K562 (cell line): ENCODE measurements around the gene RUNX1. TPM values are rescaled to one million over a fixed set of nuclear protein-coding genes. Genes with fewer than 3 reads are reported as not detected.

Experiments
- ATAC-seq: fragments of 200-7000 bp; cut with Tn5 transposase; 3 replicates; pipeline ENCODE4 v1.9.1; 2020; ENCODE audit warnings: moderate library complexity
- BruUV-seq: library from RNA; stranded (reverse); fragments of 400-500 nt; replicated peaks from 2 replicates; lab custom pipeline; 2021; lab: Mats Ljungman, UMichigan
- CTCF ChIA-PET: fragments of 300-600 bp; formaldehyde crosslinking; extraction: SDS; loops from one replicate; lab custom pipeline; 2021; ENCODE audit warnings: low intra/inter-chr PET ratio; lab: Yijun Ruan, JAX
- POLR2A ChIA-PET: fragments of 300-600, 350-650 bp; sonication (Branson Sonifier 250); formaldehyde crosslinking; extraction: SDS; loops from one replicate; lab custom pipeline; 2021; ENCODE audit warnings: antibody characterized with exemption, inconsistent platforms; lab: Yijun Ruan, JAX
- DNase-seq, 4 experiments: peaks; one replicate each; pipeline versions ENCODE4 v3.0.0 to v3.0.0-alpha.2; 2011 to 2018; ENCODE audit warnings: low spot score in 3 of 4, mixed read lengths in 3 of 4; ENCODE audit errors: extremely low read depth in 1 of 4
- FAIRE-seq: peaks from 2 replicates; lab custom pipeline; 2011; peaks lifted over from hg19 to GRCh38; lab: Jason Lieb, UNC
- H2AFZ ChIP-seq: 2 replicates; pipeline ENCODE4 v1.6.0; 2011; ENCODE audit warnings: low read depth, low read length, control low read depth, inconsistent platforms
- H3K27ac ChIP-seq: fragments of 200-600 bp; 3 replicates; pipeline ENCODE4 v1.8.0; 2011; ENCODE audit warnings: low read depth, mild to moderate bottlenecking, control low read depth, inconsistent platforms, low read length, moderate library complexity, mixed read lengths; ENCODE audit errors: extremely low read depth
- H3K27me3 ChIP-seq, 2 experiments: fragments of 300-600 bp in 1 of 2; 2 replicates in 1 of 2; 3 replicates in 1 of 2; pipeline versions ENCODE4 v1.6.0 to v1.8.0; 2011; ENCODE audit warnings: inconsistent platforms in 2 of 2, low read length in 2 of 2, mild to moderate bottlenecking in 1 of 2, mixed read lengths in 1 of 2, moderate library complexity in 1 of 2; ENCODE audit not compliant: control insufficient read depth in 2 of 2, insufficient read depth in 2 of 2
- H3K36me3 ChIP-seq: fragments of 300-600 bp; 3 replicates; pipeline ENCODE4 v1.8.0; 2011; ENCODE audit warnings: mild to moderate bottlenecking, low read length, inconsistent platforms; ENCODE audit not compliant: control insufficient read depth, insufficient read depth
- H3K4me1 ChIP-seq, 2 experiments: fragments of 200-600 bp in 1 of 2; replicated peaks in 1 of 2; 2 replicates in 1 of 2; 3 replicates in 1 of 2; pipeline versions ENCODE4 v1.5.1 to v1.8.0; 2011; ENCODE audit warnings: inconsistent platforms in 2 of 2, low read length in 2 of 2, mild to moderate bottlenecking in 1 of 2, mixed read lengths in 1 of 2, moderate library complexity in 1 of 2; ENCODE audit not compliant: control insufficient read depth in 2 of 2, insufficient read depth in 2 of 2
- H3K4me2 ChIP-seq: 2 replicates; pipeline ENCODE4 v1.6.1; 2011; ENCODE audit warnings: low read length, control low read depth, inconsistent platforms, mixed read lengths; ENCODE audit not compliant: insufficient read depth
- H3K4me3 ChIP-seq: fragments of 200-600 bp; sonication (generic), shearing (Covaris generic); 2 replicates; pipeline ENCODE4 v1.5.1; 2016; ENCODE audit warnings: control low read depth, inconsistent platforms
- H3K79me2 ChIP-seq: fragments of 200-600 bp; 3 replicates; pipeline ENCODE4 v1.8.0; 2011; ENCODE audit warnings: low read length, inconsistent platforms; ENCODE audit not compliant: control insufficient read depth, insufficient read depth
- H3K9ac ChIP-seq, 2 experiments: 2 replicates each; pipeline versions ENCODE4 v1.6.0 to v1.6.1; 2011; ENCODE audit warnings: low read depth in 2 of 2, low read length in 2 of 2, control low read depth in 1 of 2, inconsistent platforms in 1 of 2, mild to moderate bottlenecking in 1 of 2, mixed read lengths in 1 of 2; ENCODE audit not compliant: insufficient read depth in 1 of 2
- H3K9me1 ChIP-seq: one replicate; pipeline ENCODE4 v1.6.0; 2011; ENCODE audit warnings: inconsistent platforms, mild to moderate bottlenecking, low read length, moderate library complexity; ENCODE audit not compliant: control insufficient read depth, insufficient read depth
- H3K9me3 ChIP-seq: replicated peaks from 2 replicates; pipeline ENCODE4 v1.5.1; 2011; ENCODE audit warnings: low read depth, low read length, inconsistent platforms; ENCODE audit not compliant: control insufficient read depth, insufficient read depth
- H4K20me1 ChIP-seq: replicated peaks from 2 replicates; pipeline ENCODE4 v1.6.1; 2011; ENCODE audit warnings: low read length, inconsistent platforms, mixed read lengths; ENCODE audit not compliant: control insufficient read depth, insufficient read depth
- CREB1 ChIP-seq, 2 experiments: sonication (generic) in 1 of 2; formaldehyde crosslinking in 1 of 2; IDR thresholded peaks; 2 replicates each; pipeline versions ENCODE4 v1.6.1 to v1.8.0; 2012 to 2022; ENCODE audit warnings: inconsistent platforms in 1 of 2, mild to moderate bottlenecking in 1 of 2, missing genetic modification reagents in 1 of 2, moderate library complexity in 1 of 2
- ELK1 ChIP-seq: sonication (generic); formaldehyde crosslinking; IDR thresholded peaks from 2 replicates; pipeline ENCODE4 v1.8.1; 2022; ENCODE audit warnings: missing genetic modification reagents
- FOXK2 ChIP-seq, 2 experiments: fragments of 450-650 bp; IDR thresholded peaks in 1 of 2; conservative IDR thresholded peaks in 1 of 2; 2 replicates each; pipeline ENCODE4 v1.6.1; 2016; ENCODE audit warnings: low read depth in 2 of 2, mild to moderate bottlenecking in 1 of 2
- GTF2E2 ChIP-seq: fragments of 200-800 bp; sonication (Bioruptor generic); IDR thresholded peaks from 2 replicates; pipeline ENCODE4 v1.6.1; 2016; ENCODE audit warnings: missing genetic modification characterization, missing compliant biosample characterization
- HDAC1 ChIP-seq, 2 experiments: fragments of 450-650 bp; IDR thresholded peaks; 2 replicates each; pipeline ENCODE4 v1.6.1; 2016 to 2017; ENCODE audit warnings: inconsistent platforms in 1 of 2, mild to moderate bottlenecking in 1 of 2, moderate library complexity in 1 of 2
- KAT7 ChIP-seq: sonication (generic); formaldehyde crosslinking; IDR thresholded peaks from 2 replicates; pipeline ENCODE4 v1.8.0; 2022; ENCODE audit warnings: missing genetic modification reagents, mild to moderate bottlenecking, borderline replicate concordance
- NR2C1 ChIP-seq, 2 experiments: fragments of 450-650 bp; IDR thresholded peaks; 2 replicates each; pipeline ENCODE4 v1.6.1; 2017; ENCODE audit warnings: mild to moderate bottlenecking in 2 of 2, antibody characterized with exemption in 1 of 2, inconsistent platforms in 1 of 2, missing compliant biosample characterization in 1 of 2, missing genetic modification characterization in 1 of 2
- PRDM10 ChIP-seq: fragments of 450-650 bp; IDR thresholded peaks from 2 replicates; pipeline ENCODE4 v1.6.1; 2018; ENCODE audit not compliant: partially characterized antibody
- RUNX1 ChIP-seq: sonication (generic); IDR thresholded peaks from 2 replicates; pipeline ENCODE4 v1.6.1; 2016; ENCODE audit warnings: antibody characterized with exemption, low read depth
- STAT5A ChIP-seq: IDR thresholded peaks from 2 replicates; pipeline ENCODE4 v1.6.1; 2012; ENCODE audit warnings: low read length, inconsistent platforms, borderline replicate concordance
- TRIM28 ChIP-seq: fragments of 450-650 bp; IDR thresholded peaks from 2 replicates; pipeline ENCODE4 v1.6.1; 2017
- XRCC4 ChIP-seq: IDR thresholded peaks from one replicate; pipeline ENCODE4 v1.6.1; 2011; ENCODE audit not compliant: insufficient read depth, insufficient read length; ENCODE audit errors: extremely low read depth
- ZNF12 ChIP-seq: sonication (generic); formaldehyde crosslinking; IDR thresholded peaks from 2 replicates; pipeline ENCODE4 v1.4.0; 2020; ENCODE audit warnings: mild to moderate bottlenecking, missing genetic modification reagents
- ZNF282 ChIP-seq: sonication (generic); formaldehyde crosslinking; IDR thresholded peaks from 2 replicates; pipeline ENCODE4 v1.8.1; 2023; ENCODE audit warnings: missing genetic modification reagents
- WGBS: fragments of 100-300 bp; shearing (Covaris generic); methylation state at CpG from one replicate; pipeline ENCODE4 v1.1.6; 2016; ENCODE audit warnings: low coverage, mixed read lengths; ENCODE audit not compliant: insufficient coverage; ENCODE audit errors: missing lambda C conversion rate; 5-methylcytosine and 5-hydroxymethylcytosine counted together
- in situ Hi-C: fragments of 300-500 bp; cut with MboI; formaldehyde crosslinking; loops from 4 replicates; pipeline ENCODE4 v1.15.0; 2018; ENCODE audit warnings: inconsistent platforms, mixed read lengths
- intact Hi-C: fragments of 100-400 bp; cut with micrococcal nuclease; formaldehyde crosslinking; loops from 2 replicates; pipeline ENCODE4 v1.14.2; 2022
- polyA plus RNA-seq, 8 experiments: library from polyadenylated mRNA; depleted of rRNA in 4 of 8; stranded (reverse) in 5 of 8; unstranded in 3 of 8; fragments of >200 nt; fragmentation: Nextera tagmentation in 2 of 8; fragmentation: Illumina TruSeq in 1 of 8; extraction: Ambion mirVana in 2 of 8; extraction: Trizol in 1 of 8; gene quantifications; 2 replicates each; pipeline versions ENCODE4 v1.2.1 to v1.2.3, GENCODE V29; 2011 to 2014; ENCODE audit warnings: inconsistent platforms in 1 of 8, missing spikeins in 1 of 8
- total RNA-seq, 7 experiments: library from RNA; depleted of rRNA in 6 of 7; stranded (reverse); fragments of >200 nt in 6 of 7; fragmentation: Illumina TruSeq in 2 of 7; extraction: Trizol in 2 of 7; gene quantifications; 2 replicates each; pipeline versions ENCODE4 v1.2.1 to v1.2.3, GENCODE V29; 2011 to 2021; ENCODE audit warnings: low replicate concordance in 1 of 7

Gene RUNX1
- total and polyA plus RNA-seq, 9 of the 15 experiments (the other 6 are each of a cell fraction or from before 2014, with no cell fraction given): 2.2 to 68.6 (median 17.8) TPM

DNA sequence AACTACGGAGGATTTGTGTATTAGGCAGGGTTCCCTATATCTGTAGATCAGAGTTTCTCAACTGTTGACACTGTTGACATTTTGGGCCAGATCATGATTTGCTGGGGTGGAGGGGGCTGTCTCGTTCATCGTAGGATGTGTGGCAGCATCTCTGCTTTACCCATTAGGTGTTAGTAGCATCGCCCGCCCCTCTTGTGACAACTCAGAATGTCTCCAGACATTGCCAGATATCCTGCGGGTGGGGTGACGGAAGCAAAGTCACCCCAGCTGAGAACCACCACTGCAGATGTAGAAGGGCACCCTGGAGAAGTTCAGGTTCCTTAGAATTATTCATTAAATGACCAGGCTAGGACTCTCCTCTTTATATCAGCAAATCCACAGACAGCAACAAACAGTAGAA is 254.4 kb downstream of the RUNX1 start:
- Histone ChIP-seq H3K4me2 (no peak overlapping the region), H3K79me2 (no peaks in the 10 kb centered on the region), H3K4me3 (no peak overlapping the region), H3K4me1 (no peaks in the 10 kb centered on the region), H3K27me3 (no peaks in the 10 kb centered on the region), H3K9me3 (no peaks in the 10 kb centered on the region), H3K9me1 (no peaks in the 10 kb centered on the region), H4K20me1 (no peaks in the 10 kb centered on the region), H3K27ac (no peak overlapping the region), H3K36me3 (peaks cover 80% of the 10 kb centered on the region), H3K9ac (no peak overlapping the region), H2AFZ (no peak overlapping the region)
- intact Hi-C loops: no loop called here
- BruUV-seq: no TSS peak
- ChIA-PET POLR2A (no interaction called here), CTCF (no interaction called here)
- in situ Hi-C loops: no loop called here
- FAIRE-seq (no peak), ATAC-seq (no peak), DNase-seq (no peak)
- TF ChIP-seq CREB1 (IDR thresholded peaks at IDR 0.05) (no peak), CREB1 (CRISPR knock-in tag; IDR thresholded peaks at IDR 0.05) (no peak), FOXK2 (conservative IDR thresholded peaks at IDR 0.05 in 1 of 2, IDR thresholded peaks at IDR 0.05 in 1 of 2; ENCODE audit: low read depth in 2 of 2) (no peak), ZNF12 (CRISPR knock-in tag) (no peak), KAT7 (no peak), PRDM10 (no peak), ELK1 (CRISPR knock-in tag) (no peak), ZNF282 (CRISPR knock-in tag) (no peak), RUNX1 (no peak), TRIM28 (no peak), STAT5A (no peak), HDAC1 (IDR thresholded peaks at IDR 0.05) (no peak), GTF2E2 (tag) (no peak), NR2C1 (IDR thresholded peaks at IDR 0.05) (no peak), NR2C1 (tag; IDR thresholded peaks at IDR 0.05) (no peak), XRCC4 (no peak)
- 96% methylated on average over 7 of the region's 7 CpGs for WGBS
